Cardiac fibroblast (primary cell): ENCODE data around the gene MRC2.

Source experiments
- DNase-seq, 2 donors: peaks; one replicate each; pipeline versions ENCODE4 v3.0.0 to v3.0.0-alpha.2; 2010; ENCODE audit warnings: low read depth in 2 of 2
- H3K4me3 ChIP-seq, 2 donors: replicated peaks in 1 of 2; 1 replicate in 1 of 2; 2 replicates in 1 of 2; pipeline ENCODE4 v1.5.1; 2011; ENCODE audit warnings: low read depth in 2 of 2, low read length in 2 of 2, mild to moderate bottlenecking in 2 of 2, moderate library complexity in 1 of 2
- TF ChIP-seq, protein P1 (sequence below): IDR thresholded peaks from one replicate; pipeline ENCODE4 v1.5.1; 2011; ENCODE audit warnings: low read depth, mild to moderate bottlenecking, low read length, inconsistent platforms

MRC2 gene

DNA sequence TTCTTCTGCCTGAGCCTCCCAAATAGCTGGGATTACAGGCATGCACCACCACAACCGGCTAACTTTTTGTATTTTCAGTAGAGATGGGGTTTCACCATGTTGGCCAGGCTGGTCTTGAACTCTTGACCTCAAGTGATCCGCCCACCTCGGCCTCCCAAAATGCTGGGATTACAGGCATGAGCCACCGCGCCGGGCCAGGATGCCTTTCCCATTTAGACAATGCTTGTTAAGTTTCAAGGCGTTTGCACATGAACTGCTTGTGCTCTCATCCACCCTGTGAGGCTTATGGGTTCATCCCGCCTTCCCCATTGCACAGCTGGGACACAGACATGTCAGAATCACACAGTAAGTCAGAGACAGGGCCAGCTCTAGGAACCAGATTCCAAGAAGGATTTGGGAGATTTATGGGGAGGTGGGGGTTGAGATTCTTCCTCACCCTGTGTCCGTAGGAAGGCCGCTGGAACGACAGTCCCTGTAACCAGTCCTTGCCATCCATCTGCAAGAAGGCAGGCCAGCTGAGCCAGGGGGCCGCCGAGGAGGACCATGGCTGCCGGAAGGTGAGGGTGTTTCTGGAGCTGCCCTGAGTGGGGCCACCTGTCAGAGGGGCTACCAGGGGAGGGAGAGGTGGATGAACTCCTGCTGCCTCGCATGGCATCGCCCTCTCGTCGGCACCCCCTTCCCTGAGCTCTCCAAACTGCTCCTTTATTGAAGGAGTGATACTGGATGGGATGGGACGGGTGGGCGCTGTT is 46.3 kb downstream of the MRC2 start:
- TF ChIP-seq, protein P1, sequence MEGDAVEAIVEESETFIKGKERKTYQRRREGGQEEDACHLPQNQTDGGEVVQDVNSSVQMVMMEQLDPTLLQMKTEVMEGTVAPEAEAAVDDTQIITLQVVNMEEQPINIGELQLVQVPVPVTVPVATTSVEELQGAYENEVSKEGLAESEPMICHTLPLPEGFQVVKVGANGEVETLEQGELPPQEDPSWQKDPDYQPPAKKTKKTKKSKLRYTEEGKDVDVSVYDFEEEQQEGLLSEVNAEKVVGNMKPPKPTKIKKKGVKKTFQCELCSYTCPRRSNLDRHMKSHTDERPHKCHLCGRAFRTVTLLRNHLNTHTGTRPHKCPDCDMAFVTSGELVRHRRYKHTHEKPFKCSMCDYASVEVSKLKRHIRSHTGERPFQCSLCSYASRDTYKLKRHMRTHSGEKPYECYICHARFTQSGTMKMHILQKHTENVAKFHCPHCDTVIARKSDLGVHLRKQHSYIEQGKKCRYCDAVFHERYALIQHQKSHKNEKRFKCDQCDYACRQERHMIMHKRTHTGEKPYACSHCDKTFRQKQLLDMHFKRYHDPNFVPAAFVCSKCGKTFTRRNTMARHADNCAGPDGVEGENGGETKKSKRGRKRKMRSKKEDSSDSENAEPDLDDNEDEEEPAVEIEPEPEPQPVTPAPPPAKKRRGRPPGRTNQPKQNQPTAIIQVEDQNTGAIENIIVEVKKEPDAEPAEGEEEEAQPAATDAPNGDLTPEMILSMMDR, result no peak
- no peak for DNase-seq
- H3K4me3 ChIP-seq, result no peak overlapping the region

DNA sequence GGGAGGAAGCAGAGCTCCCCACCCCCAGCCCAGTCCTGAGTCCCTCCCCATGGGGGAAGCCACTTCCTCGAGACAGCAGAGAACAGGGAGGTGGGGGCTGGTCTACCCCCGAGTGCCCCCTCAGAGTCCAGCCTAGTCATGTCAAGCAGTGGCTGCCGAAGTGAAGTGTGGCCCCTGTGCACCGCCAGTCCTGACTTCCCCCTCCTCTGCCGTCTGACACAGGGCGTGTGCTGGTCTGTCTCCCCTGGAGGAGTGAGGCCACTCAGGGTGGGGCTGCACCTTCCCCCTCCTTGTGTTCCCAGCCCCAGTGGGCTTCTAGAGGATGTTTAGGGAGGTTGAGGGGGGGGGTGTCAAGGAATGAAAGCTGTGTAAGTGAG is 46.9 kb downstream of the MRC2 start:
- H3K4me3 ChIP-seq, result no peak overlapping the region
- no peak for DNase-seq
- TF ChIP-seq, protein P1, result no peak

DNA sequence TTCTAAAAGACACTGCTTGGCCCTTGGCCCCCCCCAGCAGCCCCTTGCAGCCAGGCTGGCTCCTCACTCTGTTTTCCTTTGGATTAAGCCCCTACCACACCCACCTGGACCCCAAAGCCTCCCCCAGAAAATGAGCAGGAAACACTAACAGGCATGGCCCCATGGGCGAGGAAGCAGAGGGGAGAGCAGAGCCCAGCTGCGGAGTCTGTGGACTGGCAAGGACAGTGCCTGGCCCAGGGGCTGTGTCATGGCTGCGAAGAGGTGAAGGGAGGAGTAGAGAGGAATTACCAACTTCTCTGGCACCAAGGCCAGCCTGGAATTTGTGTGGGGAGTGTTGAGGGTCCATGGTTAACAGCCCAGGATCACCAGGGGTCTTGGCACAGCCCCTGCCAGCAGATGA is 47.4 kb downstream of the MRC2 start:
- TF ChIP-seq, protein P1, result no peak
- no peak overlapping the region for H3K4me3 ChIP-seq
- DNase-seq, result no peak

DNA sequence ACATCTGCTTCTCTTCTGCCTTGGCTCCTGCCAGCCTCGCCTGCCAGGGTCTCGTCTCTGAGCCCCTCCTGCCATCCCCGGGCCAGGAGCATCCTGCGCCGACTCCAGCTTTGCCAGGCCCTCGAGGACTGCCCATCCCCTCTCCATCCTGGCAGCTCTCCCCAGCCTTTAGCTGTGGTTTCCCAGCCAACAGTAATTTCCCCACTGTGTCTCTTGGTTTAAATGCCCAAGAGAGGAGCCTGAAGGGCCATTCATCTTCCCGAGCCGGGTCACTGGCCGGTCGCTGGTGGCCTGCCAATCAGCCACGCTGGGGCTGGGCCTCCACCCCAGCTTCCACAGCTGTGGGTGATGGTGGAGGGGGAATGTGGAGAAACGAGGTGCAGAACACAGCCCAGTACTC is 47.8 kb downstream of the MRC2 start:
- H3K4me3 ChIP-seq, result no peak overlapping the region
- TF ChIP-seq, protein P1, result no peak
- DNase-seq, result no peak

DNA sequence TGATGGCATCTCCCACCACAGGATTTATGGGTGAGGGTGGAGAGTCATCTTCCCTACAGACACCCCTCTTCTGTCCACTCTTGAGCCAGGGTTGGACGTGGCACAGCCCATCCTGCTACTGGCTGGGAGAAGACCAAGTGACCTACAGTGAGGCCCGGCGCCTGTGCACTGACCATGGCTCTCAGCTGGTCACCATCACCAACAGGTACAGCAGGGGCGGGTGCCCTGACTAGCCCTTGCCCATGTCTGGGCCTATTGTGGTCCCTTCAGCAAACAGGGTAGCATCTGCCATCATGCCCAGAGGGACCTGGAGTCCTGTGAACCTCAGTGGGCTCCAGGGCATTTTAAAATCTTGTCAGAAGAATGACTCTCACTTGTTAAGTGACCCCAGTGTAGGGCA is 48.2 kb downstream of the MRC2 start:
- TF ChIP-seq, protein P1, result no peak
- DNase-seq, result no peak
- H3K4me3 ChIP-seq, result no peak overlapping the region

DNA sequence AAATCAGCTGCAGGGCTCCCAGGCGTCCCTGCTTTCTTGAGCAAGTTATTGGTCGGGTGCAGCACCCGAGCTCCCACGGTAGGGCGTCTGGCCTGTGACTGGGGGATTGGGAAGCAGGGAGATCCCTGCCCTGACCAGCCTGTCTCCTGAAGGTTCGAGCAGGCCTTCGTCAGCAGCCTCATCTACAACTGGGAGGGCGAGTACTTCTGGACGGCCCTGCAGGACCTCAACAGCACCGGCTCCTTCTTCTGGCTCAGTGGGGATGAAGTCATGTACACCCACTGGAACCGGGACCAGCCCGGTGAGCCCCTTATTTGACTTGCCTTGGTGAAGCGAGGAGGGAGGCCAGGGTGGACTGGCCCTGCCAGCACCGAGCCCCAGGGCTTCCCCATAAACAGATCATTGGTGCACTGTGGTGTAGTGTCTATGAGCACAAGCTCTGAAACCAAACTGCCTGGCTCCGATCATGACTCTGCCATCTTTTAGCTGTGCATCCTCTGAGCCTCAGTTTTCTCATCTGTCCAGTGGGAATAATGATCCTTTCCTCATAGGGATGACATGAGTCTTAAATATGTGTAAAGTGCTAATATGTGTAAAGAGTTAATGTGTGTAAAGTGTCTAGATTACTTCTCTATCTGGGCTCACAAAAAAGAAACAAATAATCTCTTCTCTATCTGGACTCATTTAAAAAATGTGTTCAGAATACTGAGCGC is 48.9 kb downstream of the MRC2 start:
- no peak overlapping the region for H3K4me3 ChIP-seq
- TF ChIP-seq, protein P1, result no peak
- DNase-seq, result no peak
